ENCODE results near the gene NUAK1.

- TF ChIP-seq, protein P1, sequence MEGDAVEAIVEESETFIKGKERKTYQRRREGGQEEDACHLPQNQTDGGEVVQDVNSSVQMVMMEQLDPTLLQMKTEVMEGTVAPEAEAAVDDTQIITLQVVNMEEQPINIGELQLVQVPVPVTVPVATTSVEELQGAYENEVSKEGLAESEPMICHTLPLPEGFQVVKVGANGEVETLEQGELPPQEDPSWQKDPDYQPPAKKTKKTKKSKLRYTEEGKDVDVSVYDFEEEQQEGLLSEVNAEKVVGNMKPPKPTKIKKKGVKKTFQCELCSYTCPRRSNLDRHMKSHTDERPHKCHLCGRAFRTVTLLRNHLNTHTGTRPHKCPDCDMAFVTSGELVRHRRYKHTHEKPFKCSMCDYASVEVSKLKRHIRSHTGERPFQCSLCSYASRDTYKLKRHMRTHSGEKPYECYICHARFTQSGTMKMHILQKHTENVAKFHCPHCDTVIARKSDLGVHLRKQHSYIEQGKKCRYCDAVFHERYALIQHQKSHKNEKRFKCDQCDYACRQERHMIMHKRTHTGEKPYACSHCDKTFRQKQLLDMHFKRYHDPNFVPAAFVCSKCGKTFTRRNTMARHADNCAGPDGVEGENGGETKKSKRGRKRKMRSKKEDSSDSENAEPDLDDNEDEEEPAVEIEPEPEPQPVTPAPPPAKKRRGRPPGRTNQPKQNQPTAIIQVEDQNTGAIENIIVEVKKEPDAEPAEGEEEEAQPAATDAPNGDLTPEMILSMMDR (conservative IDR thresholded peaks at IDR 0.05), result no peak
- TF ChIP-seq ZFX (IDR thresholded peaks at IDR 0.05), result no peak
Observed at GRCh38 chr12:106070147-106070546, 68.6 kb downstream of the NUAK1 start.

All from C4-2B (cell line).